ENCODE results near the gene MACROD1.

GRCh38 chr11:64094463-64095260 is 71.3 kb downstream of the MACROD1 start:
- TF ChIP-seq RAD21 (CRISPR knock-in tag; IDR thresholded peaks at IDR 0.05) = no peak
- no peak for TF ChIP-seq ZNF20 (CRISPR knock-in tag; IDR thresholded peaks at IDR 0.05)
- TF ChIP-seq NPAS2 (CRISPR knock-in tag; IDR thresholded peaks at IDR 0.05; ENCODE audit: borderline replicate concordance) = no peak
- no peak for TF ChIP-seq TCF7L2 (IDR thresholded peaks at IDR 0.05; ENCODE audit: low read depth, low read length)
- no peak for TF ChIP-seq REL (CRISPR knock-in tag; conservative IDR thresholded peaks at IDR 0.05)
- TF ChIP-seq NFIC (IDR thresholded peaks at IDR 0.05; ENCODE audit: low read length) = no peak

Data from HepG2 (cell line).